SK-N-SH treated with all-trans-retinoic acid at 6 μM for 48 hours (cell line): ENCODE results near the gene TEX13C.

Experiments
- ARNTL ChIP-seq: fragments of 450-650 bp; formaldehyde crosslinking; IDR thresholded peaks from 2 replicates; pipeline ENCODE4 v1.5.0; 2020; ENCODE audit warnings: low read depth, mild to moderate bottlenecking, moderate library complexity, borderline replicate concordance
- CSRNP3 ChIP-seq: fragments of 250-450 bp; sonication (Bioruptor Pico); IDR thresholded peaks from 2 replicates; pipeline ENCODE4 v1.5.1; 2021; ENCODE audit warnings: mild to moderate bottlenecking, moderate library complexity
- ZNF8 ChIP-seq: fragments of 450-650 bp; formaldehyde crosslinking; IDR thresholded peaks from 2 replicates; pipeline ENCODE4 v1.5.0; 2020; ENCODE audit warnings: mild to moderate bottlenecking, moderate library complexity

- TF ChIP-seq ZNF8 (CRISPR knock-in tag) (no peak), ARNTL (no peak), CSRNP3 (no peak)
Observed at GRCh38 chrX:125327891-125328290, 8.2 kb downstream of the TEX13C start.
